RWPE2 (cell line): ENCODE results near the gene MTMR11.

Experiments used
- ATAC-seq: fragments of 200-7000 bp; cut with Tn5 transposase; 3 replicates; pipeline ENCODE4 v1.9.1; 2021; ENCODE audit warnings: low read depth
- DNase-seq: peaks from one replicate; pipeline ENCODE4 v3.0.0-alpha.2; 2020; ENCODE audit warnings: low spot score
- H3K27ac ChIP-seq: fragments of 450-650 bp; 2 replicates; pipeline ENCODE4 v1.5.1; 2017; ENCODE audit warnings: mild to moderate bottlenecking; ENCODE audit not compliant: poor library complexity, severe bottlenecking
- H3K27me3 ChIP-seq: fragments of 250-450 bp; sonication (Bioruptor Pico); 2 replicates; pipeline ENCODE4 v1.5.1; 2021; ENCODE audit warnings: mild to moderate bottlenecking, moderate library complexity; ENCODE audit not compliant: insufficient read depth, poor library complexity, severe bottlenecking
- H3K36me3 ChIP-seq: fragments of 250-450 bp; sonication (Bioruptor Pico); 2 replicates; pipeline ENCODE4 v1.5.1; 2020; ENCODE audit warnings: low read depth, mild to moderate bottlenecking, moderate library complexity
- H3K4me1 ChIP-seq: fragments of 250-450 bp; sonication (Bioruptor Pico); 2 replicates; pipeline ENCODE4 v1.5.1; 2021; ENCODE audit warnings: mild to moderate bottlenecking, moderate library complexity; ENCODE audit not compliant: insufficient read depth, poor library complexity, severe bottlenecking
- H3K4me3 ChIP-seq: fragments of 250-450 bp; sonication (Bioruptor Pico); 2 replicates; pipeline ENCODE4 v1.5.1; 2021; ENCODE audit warnings: mild to moderate bottlenecking, moderate library complexity; ENCODE audit not compliant: severe bottlenecking
- H3K9me3 ChIP-seq: fragments of 250-450 bp; sonication (Bioruptor Pico); 2 replicates; pipeline ENCODE4 v1.5.1; 2021; ENCODE audit warnings: mild to moderate bottlenecking, moderate library complexity; ENCODE audit not compliant: severe bottlenecking
- CTCF ChIP-seq: fragments of 450-650 bp; IDR thresholded peaks from one replicate; pipeline ENCODE4 v1.5.1; 2017; ENCODE audit warnings: mild to moderate bottlenecking, moderate library complexity; ENCODE audit not compliant: poor library complexity, severe bottlenecking

The MTMR11 gene

GRCh38 chr1:149914545-149914944, 22.1 kb downstream of the MTMR11 start:
- no peak for DNase-seq
- ATAC-seq = no peak
- H3K27ac ChIP-seq = no peak overlapping the region

GRCh38 chr1:149906570-149907075, 30.1 kb downstream of the MTMR11 start:
- H3K36me3 ChIP-seq = no peaks in the 10 kb centered on the region
- DNase-seq = no peak

More at GRCh38 chr1:149914545-149914944, 22.1 kb downstream of the MTMR11 start:
- H3K36me3 ChIP-seq = no peaks in the 10 kb centered on the region
- TF ChIP-seq CTCF = no peak
- no peak overlapping the region for H3K4me3 ChIP-seq
- H3K27me3 ChIP-seq = no peaks in the 10 kb centered on the region
- no peaks in the 10 kb centered on the region for H3K9me3 ChIP-seq
- H3K4me1 ChIP-seq = no peaks in the 10 kb centered on the region

GRCh38 chr1:149903836-149904491, 32.7 kb downstream of the MTMR11 start:
- DNase-seq (no peak), ATAC-seq (no peak)
- Histone ChIP-seq H3K4me1 (no peaks in the 10 kb centered on the region), H3K27ac (no peak overlapping the region), H3K9me3 (no peaks in the 10 kb centered on the region), H3K36me3 (0 out of 2 replicates have a peak, but pooled peaks cover 5% of the 10 kb centered on the region), H3K4me3 (no peak overlapping the region), H3K27me3 (no peaks in the 10 kb centered on the region)
- no peak for TF ChIP-seq CTCF

More at GRCh38 chr1:149906570-149907075, 30.1 kb downstream of the MTMR11 start:
- Histone ChIP-seq H3K9me3 (no peaks in the 10 kb centered on the region), H3K4me1 (no peaks in the 10 kb centered on the region), H3K27me3 (no peaks in the 10 kb centered on the region), H3K4me3 (no peak overlapping the region), H3K27ac (no peak overlapping the region)
- ATAC-seq = no peak
- TF ChIP-seq CTCF = no peak

GRCh38 chr1:149899460-149900284, 37.0 kb downstream of the MTMR11 start, which contains the start of gene BOLA1:
BOLA1 (plus strand) TSS chr1:149899568; CDS start chr1:149900060, 492 bp downstream.
- H3K36me3 ChIP-seq = 0 out of 2 replicates have a peak, but pooled peaks cover 5% of the 10 kb centered on the region
- H3K9me3 ChIP-seq = no peaks in the 10 kb centered on the region
- no peak for TF ChIP-seq CTCF
- no peaks in the 10 kb centered on the region for H3K4me1 ChIP-seq
- peak within 1 kb of the TSS; percentile 47 for H3K27ac ChIP-seq
- DNase-seq = peak; percentile 93
- ATAC-seq = peak; percentile 99
- peak within 1 kb of the TSS; percentile 43 for H3K4me3 ChIP-seq
- no peaks in the 10 kb centered on the region for H3K27me3 ChIP-seq
